Stimulated activated CD4-positive, alpha-beta T cell treated with anti-CD3 and anti-CD28 coated beads, Interleukin-15, amount 100 ng/mL, for 48 hours (primary cell): ENCODE results near the gene RNF220.

Experiments
- DNase-seq, 2 donors: peaks; one replicate each; pipeline ENCODE4 v3.0.0-alpha.2; 2020; ENCODE audit warnings: low read depth in 2 of 2

The RNF220 gene

DNA sequence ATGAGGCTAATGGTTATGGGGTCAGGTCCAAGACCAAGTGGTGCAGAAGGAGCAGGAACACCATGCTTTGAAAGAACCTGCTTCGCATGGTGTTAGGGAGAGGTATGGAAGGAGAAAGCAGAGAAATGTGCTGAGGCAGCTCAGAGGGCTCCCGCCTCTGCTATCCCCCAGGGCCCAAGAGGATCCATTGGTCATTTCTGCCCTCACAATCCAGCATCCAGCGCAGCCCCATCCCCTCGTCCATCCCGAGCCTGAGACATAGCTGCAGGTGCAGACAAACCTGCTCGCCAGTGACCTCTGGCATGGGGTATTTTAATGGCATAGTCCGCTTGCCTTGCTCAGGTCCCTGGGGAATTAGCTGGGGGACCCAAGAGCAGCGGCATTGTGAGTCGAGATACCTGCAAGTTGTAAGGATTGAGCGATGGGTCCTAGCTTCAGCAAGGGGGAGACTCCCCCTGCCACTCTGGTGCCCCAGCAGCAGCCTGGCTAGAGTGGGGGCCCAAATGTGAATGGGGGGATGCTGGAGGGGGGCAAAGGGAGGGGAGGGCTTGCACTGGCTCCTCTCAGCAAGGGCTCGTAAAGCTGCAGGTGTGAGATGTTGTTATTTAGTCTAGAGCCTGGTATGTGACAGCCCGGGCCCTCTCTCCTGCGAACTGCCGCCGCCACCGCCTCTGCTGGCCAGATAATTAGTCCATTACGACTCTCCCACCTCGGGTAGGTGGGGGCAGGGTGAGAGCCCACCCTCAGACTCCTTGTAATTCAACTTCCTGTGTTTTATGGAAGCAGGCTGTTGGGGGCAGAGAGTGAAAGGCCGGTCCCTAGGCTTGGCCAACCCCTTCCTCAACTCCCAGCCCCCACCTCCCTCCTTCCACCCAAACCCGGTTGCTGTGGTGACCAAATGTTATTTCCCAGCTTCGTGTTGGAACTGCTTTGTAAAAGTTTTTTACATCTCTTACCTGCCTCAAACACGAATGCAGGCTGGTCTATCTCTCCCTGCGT lies 118.8 kb downstream of the RNF220 start:
- no peak for DNase-seq

DNA sequence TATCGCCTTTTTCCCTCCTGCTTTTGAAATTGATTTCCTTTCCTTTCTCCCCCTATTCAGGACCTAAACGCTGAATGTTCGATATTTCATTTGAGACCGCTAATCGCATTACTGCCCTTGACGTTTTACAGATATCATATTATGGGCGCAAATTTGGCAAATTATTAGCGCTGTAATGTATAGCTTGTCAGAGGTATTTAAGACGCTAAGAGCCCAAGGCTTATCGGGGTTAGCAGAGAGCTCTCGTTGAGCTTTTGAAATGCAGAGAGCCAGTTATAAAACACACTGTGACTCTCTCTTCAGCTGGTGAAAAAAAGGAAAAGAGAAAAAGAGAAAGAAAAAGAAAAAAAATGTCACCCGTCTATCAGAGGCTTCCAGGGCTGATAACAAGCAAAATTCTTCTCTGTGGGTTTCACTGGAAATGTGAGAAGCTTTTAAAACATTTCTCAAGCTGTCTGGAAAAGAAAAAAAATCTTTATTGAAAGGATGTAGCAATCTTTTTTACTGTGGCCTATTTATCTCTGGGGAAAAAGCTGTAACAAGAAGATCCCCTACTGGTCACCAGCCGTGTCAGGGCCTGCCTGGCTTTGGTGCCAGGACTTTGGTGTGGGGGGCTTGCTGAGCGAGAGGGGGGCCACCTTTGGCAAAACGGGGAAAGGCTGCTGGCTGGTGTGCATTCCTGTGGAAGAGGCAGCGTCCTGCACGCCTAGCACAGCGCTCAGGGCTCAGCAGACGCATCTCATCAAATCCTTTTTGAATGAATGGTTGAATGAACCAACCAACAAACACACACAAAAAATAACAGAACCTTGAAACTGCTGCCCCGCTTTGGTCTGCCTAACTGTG lies 119.8 kb downstream of the RNF220 start:
- no peak for DNase-seq

DNA sequence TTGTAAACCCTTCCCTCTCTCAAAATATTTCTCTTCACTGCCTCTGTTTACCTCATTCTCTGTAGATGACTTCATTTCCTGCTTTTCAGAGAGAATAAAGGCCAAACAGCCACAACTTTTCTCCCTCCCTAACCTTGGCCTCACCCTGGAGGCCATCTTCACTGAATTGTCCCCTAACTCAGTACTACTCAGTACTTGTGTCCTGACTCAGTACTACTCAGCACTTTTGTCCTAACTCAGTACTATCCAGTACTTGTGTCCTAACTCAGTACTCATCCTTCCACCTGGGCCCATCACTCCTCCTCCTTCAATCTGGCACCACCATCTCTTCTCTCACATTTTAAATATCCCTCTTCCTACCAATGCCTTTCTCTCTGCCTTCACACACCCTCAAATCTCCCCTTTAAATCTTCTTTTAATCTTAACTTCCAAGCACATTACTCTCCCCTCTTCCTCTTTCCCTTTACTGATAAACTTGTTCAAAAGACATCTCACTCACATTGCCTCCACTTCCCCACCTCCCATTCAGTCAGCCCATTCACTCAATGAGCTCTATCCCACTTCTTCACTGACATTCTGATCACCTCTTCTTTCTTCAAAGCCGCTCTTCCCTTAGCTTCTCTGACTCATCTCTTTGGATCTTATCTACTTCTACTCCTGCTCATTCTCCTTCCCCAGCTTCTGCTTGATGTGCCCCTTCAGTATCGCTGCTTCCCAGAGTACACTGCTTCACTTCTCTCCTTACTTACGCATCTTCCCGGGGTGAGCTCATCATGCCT lies 121.4 kb downstream of the RNF220 start:
- no peak for DNase-seq

DNA sequence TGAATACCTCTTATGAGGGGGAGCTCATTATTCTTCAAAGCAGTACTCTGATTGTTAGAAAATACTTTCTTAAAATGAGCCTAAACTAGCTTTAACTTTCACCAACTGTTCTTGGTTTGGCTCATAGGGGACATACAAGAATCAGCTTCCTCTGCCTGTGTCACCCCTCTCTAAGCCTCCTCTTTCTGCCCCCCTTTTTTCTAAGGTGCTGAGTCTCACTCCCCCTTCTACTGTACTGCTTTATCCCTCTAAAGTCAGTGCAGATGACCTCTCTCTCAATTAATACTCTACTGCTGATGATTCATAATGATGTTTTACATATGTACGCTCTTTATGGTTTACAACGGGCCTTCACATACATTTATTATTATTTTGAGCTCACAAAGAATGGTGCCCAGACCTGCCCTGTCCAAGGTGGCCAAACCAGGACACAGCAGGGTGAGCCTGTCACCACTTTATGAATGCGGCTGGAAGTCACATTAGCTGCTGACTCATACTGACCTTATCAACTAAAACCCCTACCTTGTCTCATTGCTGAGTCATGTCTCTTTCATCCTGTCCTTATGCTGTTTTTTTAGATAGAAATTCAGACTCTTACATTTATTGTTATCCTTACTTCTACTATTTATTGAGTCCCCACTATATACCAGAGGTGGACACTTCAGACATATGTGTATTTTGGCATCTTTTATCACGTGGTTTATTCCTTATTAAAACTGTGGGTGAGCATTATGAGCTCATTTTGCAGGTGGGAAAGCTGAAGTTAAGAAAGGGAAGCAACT lies 126.9 kb downstream of the RNF220 start:
- DNase-seq: no peak

DNA sequence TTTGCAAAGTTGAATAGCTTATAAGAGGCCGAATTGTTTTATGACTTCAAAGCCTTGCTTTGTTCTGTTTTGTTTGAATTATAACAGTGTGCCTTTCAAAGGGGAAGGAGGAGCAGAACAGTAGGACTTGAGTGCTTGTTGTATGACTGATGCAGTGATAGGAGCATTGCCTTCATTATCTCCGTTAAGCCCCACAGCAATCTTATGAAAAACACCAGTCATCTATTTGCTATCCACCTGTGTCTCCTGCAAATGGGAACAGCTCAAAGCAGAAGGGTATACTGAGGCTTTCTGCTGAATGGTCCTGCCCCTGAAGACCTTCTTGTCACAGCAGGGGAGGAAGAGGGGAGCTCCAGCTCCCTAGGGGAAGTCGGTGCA lies 127.5 kb downstream of the RNF220 start:
- no peak for DNase-seq

DNA sequence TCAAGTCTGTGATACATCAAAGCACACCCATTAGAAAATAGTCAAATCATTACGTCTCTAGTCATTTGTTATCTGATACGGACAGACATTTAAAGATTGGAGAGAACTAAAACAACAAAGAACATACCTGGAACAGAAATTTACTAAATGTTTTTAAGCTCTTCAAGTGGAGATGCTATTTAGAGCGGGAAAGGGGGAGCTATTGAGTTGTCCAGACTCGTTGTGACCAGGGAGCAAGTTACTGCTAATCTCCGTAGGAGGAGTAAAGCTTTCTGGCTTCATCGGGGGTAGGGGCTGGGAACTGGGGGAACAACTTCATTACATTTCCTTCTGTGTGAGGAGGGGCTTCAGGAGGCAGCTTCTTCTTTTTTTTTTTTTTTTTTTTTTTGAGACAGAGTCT lies 129.7 kb downstream of the RNF220 start:
- no peak for DNase-seq

DNA sequence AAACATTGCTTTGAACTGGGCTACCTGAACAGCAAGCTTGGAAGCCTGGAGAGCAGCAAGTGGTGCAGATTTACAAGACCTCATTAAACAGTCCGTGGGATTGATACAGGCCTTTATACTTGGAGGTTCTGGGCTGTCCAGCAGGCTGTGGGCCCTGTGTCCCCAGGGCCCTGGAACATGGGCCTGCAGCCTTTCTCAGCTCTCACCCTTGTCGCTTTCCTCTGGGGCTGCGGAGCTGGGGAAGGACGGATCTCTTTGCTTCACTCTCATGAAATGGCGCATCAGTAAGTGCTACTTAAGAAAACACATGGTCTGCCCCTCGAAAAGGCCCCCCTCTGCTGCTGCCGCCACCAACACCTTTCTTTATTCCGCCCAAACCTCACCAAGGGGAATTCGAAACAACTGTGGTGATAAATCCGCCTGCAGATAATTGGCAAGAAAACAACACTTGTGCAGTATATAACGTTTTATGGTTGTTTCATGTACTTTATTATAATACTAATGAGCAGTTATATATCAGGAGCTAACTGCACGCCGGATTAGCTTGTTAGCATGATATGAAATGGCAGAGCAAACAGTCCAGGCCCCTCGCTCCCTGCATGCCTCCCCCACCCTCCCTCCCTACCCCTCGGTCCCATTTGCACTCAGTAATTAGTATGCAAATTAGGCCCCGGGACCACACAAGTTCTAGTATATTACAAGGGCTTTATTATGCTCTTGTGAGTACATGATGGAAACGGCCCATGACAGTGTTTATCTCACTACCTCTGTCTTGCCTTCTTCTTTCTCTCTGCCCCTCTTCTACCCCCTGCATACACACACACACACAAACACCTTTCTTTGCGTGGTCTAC lies 131.5 kb downstream of the RNF220 start:
- no peak for DNase-seq

DNA sequence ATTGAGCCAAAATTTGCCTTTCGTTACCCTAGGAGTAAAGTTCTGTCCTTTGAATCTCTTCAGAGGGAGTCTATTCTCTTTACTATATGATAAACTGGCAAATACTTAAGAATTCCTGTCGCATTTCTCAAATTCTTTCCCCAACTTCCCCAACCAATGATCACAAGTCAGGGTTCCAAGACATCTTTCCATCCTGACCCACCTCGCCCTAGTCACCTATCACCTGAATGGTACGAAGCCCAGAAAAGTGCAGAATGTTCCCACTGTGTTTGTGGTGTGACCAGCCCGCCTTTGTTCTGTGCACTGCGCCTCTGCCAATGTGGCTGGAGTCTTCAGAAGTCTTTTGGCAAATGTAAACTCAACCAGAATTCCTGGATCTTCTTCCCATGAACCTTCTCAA lies 132.5 kb downstream of the RNF220 start:
- no peak for DNase-seq

DNA sequence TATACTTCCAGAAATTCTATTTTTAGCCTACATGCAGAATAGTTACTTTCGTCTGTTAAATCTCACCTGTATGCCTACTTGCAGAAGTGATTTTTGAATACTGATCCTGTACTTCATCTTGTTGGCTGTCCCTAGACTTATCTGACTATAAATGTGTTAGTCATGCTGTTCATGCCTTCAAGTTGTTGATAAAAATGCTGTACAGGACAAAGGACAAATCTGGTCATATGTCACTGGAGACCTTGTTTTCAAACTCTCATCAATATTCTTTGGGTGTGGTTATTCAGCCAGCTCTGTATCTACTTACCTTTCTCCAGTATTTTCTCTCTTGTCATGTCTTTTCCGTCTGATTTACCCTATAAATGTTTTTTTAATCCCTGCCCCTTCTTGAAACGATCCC lies 132.9 kb downstream of the RNF220 start:
- no peak for DNase-seq

DNA sequence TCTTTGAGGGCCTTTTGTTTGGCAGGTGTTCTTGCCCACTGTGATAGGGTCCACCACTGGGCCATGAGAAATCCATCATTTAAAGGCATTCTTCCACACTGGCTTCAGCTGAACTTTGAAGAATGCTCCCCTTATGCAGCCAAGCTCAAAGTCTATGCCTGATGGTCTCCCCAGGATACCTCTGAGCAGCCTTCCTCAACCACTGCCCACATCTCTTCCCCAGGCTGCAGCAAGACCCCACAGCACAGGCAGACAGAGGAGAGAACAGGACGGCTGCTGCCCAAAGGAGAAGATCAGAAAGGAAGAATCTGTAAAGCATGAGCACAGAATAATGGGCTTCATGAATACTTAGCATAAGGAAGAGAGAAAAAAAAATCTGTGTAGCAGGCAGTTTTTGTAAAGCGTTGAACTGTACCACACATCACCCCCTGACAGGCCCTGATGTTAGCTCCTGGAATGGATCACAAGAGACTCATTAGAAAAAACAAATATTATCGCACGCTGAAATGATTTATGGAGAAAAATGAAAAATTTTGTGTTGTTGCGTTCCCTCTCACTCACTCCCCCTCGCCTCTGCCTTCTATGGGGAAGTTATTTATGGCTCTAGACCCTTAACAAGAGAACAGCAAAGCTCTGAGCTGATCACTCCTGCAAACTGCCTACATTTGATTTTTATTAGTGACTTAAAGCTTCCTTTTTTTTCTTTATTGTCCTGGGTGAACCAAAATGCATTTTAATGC lies 135.1 kb downstream of the RNF220 start:
- no peak for DNase-seq

DNA sequence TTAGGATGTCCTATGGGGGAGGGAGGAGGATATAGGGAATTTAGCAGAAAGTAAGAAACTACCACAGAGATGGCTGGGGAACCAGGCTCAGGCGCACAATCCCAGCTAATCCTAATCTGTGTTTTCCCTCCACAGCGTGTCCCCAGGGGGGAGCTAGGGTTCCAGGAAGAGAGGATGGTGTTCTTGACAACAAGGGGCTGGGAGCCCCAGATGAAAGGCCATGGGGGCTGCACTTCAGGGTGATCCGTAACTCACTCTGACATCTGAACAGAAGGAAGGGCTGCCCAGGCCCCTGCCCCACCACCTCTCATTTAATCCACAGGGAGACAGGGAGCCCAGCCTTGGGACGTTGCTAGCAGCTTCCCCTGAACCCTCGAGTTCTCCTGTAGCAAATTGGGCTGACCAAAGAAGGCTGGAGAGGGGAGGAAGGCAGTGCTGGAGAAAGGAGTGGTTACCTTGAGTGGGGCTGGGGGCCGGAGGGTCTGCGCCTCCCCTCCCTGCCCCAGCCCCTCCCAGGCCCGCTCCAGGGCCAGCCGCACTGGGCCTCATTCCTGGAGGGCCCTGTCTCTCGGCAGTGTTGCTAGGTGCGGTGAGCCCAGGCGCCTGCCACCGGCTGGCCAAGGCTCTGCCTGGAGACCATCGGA lies 137.5 kb downstream of the RNF220 start:
- no peak for DNase-seq

DNA sequence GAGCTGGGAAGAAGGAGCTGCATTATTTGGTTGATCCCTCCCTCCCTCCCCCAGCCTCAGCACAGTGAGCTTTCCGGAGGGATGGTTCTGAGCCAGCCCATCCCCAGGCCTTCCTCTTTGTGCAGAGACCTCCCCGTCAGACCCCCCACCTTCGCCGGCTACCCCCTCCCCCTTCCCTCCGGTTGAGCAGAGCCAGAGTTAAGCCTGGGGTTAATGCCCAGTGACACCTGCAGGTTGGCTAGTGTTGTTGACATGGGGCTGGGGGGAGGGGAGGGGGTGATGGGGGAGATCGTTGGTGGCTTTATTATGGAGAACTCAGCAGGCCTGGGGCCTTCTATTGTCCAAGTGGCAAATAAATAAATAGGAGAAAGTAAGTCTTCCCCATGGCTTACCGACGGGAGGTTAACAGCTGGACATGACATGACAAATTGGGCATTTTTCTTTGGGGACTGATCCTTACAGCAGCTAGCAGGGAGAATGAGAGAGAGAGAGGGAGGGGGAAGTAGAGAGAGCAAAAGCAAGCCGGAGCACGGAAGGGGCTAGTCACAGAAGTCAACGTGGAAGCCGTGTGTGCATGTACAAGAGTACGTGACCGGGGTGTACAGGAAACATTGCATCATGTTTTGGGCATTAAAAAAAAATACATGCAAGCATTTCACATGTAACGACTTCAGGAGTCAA lies 138.1 kb downstream of the RNF220 start:
- no peak for DNase-seq

DNA sequence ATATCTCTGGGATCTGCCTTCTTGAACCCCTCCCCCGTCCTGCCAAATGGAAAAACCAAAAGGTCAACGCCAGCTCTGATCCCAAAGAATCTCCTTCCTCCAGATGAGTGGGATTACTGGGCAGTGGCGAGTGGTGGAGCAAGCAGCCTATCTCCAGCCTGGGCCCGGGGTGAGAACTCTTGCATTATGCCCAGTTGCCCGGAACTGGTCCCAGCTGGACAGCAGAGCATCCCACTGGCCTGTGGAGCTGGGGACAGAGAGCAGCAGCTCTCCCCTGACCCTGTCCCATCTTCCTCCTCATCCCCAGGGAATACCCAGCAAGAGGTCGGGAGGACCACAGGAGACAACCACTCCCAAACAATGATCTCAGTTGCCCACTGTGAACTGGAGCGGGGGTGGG lies 138.7 kb downstream of the RNF220 start:
- no peak for DNase-seq

DNA sequence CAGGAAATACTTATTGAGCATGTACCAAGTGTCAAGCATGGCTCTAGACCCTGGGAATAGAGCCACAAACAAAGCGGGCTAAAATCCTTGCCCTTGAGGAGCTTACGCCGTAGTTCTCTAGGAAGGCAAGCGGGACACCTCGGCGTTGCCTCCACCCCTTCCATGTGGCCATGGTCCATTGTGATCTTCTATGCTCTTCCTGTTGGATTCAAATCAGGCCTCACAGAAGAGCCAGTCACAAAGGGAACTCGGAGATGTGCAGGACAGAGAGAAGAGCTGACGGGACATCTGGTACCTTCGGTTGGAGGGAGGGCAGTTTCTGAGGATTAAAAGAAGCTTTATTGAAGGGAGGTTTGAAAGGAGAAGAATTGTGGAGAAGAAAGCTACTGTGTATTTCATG lies 139.9 kb downstream of the RNF220 start:
- DNase-seq: no peak

DNA sequence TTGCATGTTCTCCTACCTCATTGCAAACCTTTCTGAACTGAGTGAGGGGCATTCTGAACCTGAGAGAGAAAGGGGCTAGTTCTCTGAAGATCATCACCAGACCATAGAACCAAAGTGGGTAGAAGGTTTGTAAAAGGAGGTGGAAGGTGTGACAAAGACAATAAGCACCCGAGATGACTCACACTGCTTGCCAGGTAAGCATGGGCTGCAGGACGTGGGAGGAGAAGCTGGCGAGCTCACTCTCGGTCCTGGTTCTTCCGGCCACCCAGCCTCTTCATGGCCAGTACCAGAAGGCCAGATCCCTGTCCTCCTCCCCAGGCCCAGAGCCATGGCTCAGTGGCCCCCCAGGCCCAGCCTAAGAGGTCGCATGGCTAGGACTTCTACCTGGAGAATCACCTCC lies 140.9 kb downstream of the RNF220 start:
- DNase-seq: no peak

DNA sequence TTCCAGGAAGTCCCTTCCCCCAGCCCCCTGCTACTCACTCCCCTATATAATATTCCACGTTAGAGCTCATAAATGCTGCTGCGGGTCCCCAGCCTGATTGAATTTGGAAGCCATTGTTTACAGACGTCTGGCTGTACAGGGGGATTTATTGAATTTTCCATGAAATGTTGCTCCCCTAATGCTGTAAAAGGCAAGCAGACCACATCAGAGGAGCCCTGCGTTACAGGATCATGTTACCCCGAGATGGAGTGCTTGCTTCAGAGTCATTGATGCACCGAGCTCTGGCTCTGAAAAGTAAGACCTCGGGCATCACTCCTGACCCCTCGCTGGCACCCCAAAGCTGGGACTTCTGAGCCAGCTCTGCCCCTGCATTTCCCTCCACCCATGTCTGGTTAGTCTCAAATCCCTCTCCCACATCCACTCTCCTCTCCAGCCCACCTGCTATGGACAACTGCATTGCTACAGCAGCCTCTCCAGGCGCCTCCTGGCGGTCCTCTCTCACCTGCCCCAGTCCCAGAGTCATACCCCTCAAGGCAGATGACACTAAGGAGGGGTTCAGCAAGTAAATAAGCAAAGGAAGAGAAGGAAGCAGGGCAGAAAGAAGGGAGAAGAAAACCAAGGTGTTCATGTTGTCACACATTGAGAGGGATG lies 141.5 kb downstream of the RNF220 start:
- DNase-seq: no peak

DNA sequence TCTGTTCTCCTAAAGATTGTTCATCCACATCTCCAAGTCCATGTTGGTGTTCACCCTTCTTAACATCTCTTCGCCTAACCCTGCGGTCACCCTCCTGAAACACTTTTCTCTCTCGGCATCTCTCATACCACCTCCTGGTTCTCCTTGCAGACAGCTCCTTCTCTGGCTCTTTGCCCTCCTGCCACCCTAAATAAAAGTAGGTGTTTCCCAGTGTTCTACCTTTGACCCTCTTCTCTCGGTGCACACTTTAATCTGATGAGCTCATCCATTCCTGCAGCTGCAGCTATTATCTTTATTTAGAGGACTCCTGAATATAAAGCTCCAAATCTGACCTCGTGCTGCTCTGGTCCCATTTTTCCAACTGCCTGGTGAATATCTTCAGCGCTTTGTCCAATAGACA lies 142.3 kb downstream of the RNF220 start:
- no peak for DNase-seq

DNA sequence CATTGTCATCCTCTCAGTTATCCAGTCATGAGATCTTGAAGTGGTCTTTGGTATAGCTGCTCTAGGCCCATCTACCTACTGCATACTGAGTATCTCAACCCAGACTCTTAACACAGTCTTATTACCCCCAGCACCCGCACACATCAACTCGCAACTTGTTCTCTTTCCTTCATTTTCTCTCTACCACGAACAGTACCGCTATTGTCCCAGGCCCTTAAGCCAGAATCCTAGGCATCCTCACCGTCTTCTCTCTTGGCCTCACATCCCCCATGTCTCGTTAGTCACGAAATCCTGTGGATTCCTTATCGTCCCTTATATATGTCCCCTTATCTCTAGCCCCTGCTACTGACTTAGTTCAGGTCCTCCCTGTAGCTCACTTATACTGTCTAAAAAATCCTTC lies 142.8 kb downstream of the RNF220 start:
- no peak for DNase-seq
